ENCODE results near the gene CDHR5.

The CDHR5 gene, protein sequence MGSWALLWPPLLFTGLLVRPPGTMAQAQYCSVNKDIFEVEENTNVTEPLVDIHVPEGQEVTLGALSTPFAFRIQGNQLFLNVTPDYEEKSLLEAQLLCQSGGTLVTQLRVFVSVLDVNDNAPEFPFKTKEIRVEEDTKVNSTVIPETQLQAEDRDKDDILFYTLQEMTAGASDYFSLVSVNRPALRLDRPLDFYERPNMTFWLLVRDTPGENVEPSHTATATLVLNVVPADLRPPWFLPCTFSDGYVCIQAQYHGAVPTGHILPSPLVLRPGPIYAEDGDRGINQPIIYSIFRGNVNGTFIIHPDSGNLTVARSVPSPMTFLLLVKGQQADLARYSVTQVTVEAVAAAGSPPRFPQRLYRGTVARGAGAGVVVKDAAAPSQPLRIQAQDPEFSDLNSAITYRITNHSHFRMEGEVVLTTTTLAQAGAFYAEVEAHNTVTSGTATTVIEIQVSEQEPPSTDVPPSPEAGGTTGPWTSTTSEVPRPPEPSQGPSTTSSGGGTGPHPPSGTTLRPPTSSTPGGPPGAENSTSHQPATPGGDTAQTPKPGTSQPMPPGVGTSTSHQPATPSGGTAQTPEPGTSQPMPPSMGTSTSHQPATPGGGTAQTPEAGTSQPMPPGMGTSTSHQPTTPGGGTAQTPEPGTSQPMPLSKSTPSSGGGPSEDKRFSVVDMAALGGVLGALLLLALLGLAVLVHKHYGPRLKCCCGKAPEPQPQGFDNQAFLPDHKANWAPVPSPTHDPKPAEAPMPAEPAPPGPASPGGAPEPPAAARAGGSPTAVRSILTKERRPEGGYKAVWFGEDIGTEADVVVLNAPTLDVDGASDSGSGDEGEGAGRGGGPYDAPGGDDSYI

DNA sequence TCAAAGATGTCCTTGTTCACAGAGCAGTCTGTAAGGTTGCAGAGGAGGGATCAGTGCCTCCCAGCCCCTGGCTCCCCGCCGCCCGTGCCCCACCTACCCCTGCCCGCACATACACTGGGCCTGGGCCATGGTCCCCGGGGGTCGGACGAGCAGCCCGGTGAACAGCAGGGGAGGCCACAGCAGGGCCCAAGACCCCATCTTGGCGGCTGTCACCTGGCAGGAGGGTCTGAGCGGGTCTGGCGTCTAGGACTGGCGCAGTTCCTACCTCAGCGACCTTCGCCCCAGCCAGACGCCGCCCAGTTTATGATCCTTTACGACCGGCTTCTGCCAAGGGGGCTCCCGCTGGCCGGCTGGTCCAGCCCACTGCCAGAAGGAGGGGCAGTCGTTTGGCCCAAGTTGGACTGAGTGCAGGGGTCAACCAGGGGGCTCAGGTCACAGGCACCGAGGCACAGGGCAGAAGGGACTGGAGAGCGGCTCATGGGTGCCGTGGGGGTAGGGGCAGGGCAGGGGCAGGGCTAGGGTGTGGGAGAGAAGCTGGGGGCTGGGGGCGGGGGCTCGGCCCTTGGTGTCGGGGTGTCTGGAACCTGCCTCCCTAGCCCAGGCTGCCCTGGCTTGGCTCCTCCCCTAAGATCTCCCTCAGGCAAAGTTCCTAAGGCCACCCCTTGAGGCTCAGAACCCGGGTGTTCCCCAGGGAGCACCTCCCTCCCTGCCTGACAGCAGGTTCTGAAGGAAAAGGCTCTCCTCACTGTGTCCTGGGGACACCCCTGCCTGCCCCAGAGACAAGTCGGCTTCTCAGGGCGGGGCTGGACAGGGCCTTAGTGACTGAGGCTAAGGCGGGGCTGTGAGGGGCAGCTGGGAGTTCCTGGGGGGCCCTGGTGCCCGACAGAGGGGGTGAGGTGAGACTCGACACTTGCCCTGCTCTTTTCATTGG is at the start of gene CDHR5:
Gene CDHR5 (minus strand): TSS at position 251 of the 931 bp plus-strand sequence. CDS start 53 bp downstream, at position 198.
- no peak within 1 kb of the TSS for H3K9ac ChIP-seq (ENCODE audit: low read length)
- 0 out of 2 replicates have a peak, but pooled peaks cover 3% of the 10 kb centered on the region for H3K4me1 ChIP-seq (ENCODE audit: control insufficient read depth, insufficient read depth, low read length)
- no peaks in the 10 kb centered on the region for H3K9me3 ChIP-seq (ENCODE audit: control insufficient read depth, insufficient read depth, low read depth, low read length)

DNA sequence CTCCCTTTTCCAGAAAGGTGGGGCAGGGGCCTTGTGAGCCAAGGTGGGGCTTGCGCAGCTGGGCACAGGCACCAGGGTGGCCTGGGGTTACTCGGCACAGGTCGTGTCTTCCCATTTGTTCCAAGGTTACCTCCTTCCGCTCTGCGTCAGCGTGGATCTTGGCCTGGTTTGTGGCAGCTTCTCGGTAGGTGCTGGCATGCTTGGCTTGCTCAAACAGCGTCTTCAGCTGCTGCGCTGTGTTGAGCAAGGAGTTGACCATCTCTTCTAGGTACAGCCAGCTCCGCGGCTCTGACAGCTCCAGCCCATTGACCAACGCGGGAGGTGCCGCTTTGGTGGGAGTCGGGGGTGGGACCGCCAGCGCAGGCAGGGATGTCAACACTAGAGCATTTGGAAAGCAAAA is 49.7 kb upstream of the CDHR5 start:
- H3K4me1 ChIP-seq (ENCODE audit: control insufficient read depth, insufficient read depth, low read length) = no peaks in the 10 kb centered on the region
- H3K4me3 ChIP-seq (ENCODE audit: low read depth, low read length) = no peak overlapping the region
- no peaks in the 10 kb centered on the region for H3K9me3 ChIP-seq (ENCODE audit: control insufficient read depth, insufficient read depth, low read depth, low read length)
- no peak overlapping the region for H3K9ac ChIP-seq (ENCODE audit: low read length)
- no peaks in the 10 kb centered on the region for H3K27me3 ChIP-seq (ENCODE audit: control insufficient read depth, insufficient read depth, low read length)
- no peak overlapping the region for H3K27ac ChIP-seq (ENCODE audit: low read depth, low read length)
- peaks cover 43% of the 10 kb centered on the region for H3K36me3 ChIP-seq (ENCODE audit: control insufficient read depth, insufficient read depth, low read length)

More for the DNA sequence above, at the start of gene CDHR5:
- no peak within 1 kb of the TSS for H3K4me3 ChIP-seq (ENCODE audit: low read depth, low read length)
- H3K27me3 ChIP-seq (ENCODE audit: control insufficient read depth, insufficient read depth, low read length) = peaks cover 5% of the 10 kb centered on the region; the same call in 1 of the 2 replicates
- no peak within 1 kb of the TSS for H3K27ac ChIP-seq (ENCODE audit: low read depth, low read length)
- peaks cover 3% of the 10 kb centered on the region; the same call in 1 of the 2 replicates for H3K36me3 ChIP-seq (ENCODE audit: control insufficient read depth, insufficient read depth, low read length)

DNA sequence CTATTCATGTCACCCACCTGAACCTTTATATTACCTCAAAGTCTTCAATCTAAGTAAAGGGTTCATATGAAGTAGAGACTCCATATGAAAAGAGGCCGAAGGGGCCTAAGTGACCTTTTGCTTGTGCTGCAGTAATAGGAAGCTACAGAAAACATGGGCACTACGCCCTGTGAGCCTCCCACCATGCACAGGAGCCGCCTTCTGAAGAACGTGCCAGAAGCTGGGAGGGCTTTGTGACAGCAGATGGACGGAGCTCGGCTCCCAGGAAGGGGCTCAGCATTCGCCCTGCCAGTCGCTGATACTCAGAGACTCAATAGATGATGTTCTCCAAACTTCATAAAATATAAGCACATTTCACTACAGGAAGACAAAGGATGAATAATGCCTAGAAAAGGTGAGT is 49.1 kb upstream of the CDHR5 start:
- H3K4me1 ChIP-seq (ENCODE audit: control insufficient read depth, insufficient read depth, low read length) = no peaks in the 10 kb centered on the region
- H3K36me3 ChIP-seq (ENCODE audit: control insufficient read depth, insufficient read depth, low read length) = peaks cover 40% of the 10 kb centered on the region
- no peak overlapping the region for H3K27ac ChIP-seq (ENCODE audit: low read depth, low read length)
- H3K27me3 ChIP-seq (ENCODE audit: control insufficient read depth, insufficient read depth, low read length) = no peaks in the 10 kb centered on the region
- no peak overlapping the region for H3K9ac ChIP-seq (ENCODE audit: low read length)
- H3K9me3 ChIP-seq (ENCODE audit: control insufficient read depth, insufficient read depth, low read depth, low read length) = no peaks in the 10 kb centered on the region
- H3K4me3 ChIP-seq (ENCODE audit: low read depth, low read length) = no peak overlapping the region

DNA sequence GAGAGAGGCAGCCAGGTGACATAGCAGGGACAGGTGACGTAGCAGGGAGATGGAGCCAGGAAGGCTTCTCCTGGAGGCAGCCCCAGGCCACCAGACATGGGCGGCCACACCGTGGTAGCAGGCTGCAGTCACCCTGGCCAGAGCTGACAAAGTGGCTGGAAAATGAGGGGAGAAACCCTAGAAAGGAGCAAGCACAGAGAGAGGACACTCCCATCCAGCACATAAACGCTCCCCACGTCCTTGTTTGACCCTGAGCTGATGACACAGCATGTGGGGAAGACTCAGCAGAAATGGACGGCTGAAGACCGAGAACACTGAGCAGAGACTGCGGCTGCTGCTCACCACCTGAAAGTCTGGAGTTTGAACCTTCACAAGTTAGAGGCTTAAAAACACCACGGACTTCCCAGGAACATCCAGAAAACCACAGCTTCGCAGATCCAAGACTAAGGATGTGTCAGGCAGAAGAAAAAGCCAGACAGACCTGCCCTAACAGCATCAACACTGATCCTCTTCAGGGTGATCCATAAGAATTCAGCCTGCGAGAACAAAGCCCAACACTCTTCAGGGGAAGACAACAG is 41.0 kb upstream of the CDHR5 start:
- Histone ChIP-seq H3K4me1 (ENCODE audit: control insufficient read depth, insufficient read depth, low read length) (no peaks in the 10 kb centered on the region), H3K27me3 (ENCODE audit: control insufficient read depth, insufficient read depth, low read length) (no peaks in the 10 kb centered on the region), H3K9ac (ENCODE audit: low read length) (no peak overlapping the region), H3K27ac (ENCODE audit: low read depth, low read length) (no peak overlapping the region), H3K4me3 (ENCODE audit: low read depth, low read length) (no peak overlapping the region), H3K9me3 (ENCODE audit: control insufficient read depth, insufficient read depth, low read depth, low read length) (no peaks in the 10 kb centered on the region), H3K36me3 (ENCODE audit: control insufficient read depth, insufficient read depth, low read length) (peaks cover 30% of the 10 kb centered on the region)

DNA sequence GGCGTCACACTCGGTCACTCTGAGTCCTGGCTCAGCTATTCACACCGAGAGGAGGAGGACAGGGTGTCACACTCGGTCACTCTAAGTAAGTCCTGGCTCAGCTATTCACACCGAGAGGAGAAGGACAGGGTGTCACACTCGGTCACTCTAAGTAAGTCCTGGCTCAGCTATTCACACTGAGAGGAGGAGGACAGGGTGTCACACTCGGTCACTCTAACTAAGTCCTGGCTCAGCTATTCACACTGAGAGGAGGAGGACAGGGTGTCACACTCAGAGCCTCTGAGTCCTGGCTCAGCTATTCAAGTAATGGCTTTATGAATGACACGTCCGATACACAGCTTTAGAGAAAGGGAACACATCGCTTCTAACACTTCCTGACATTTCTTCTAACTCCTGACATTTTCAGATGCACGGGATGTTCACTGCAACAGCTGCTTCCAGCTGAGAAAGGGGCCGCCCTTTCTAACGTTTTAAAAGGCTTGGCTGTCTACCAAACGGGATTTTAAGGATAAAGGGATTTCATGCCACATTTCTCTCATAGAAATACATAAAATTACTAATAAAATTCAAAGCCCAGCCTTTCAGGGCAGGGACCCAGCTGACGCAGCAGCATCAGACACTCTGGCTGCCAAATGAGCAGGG is 40.4 kb upstream of the CDHR5 start:
- H3K9ac ChIP-seq (ENCODE audit: low read length) = no peak overlapping the region
- no peak overlapping the region for H3K27ac ChIP-seq (ENCODE audit: low read depth, low read length)

DNA sequence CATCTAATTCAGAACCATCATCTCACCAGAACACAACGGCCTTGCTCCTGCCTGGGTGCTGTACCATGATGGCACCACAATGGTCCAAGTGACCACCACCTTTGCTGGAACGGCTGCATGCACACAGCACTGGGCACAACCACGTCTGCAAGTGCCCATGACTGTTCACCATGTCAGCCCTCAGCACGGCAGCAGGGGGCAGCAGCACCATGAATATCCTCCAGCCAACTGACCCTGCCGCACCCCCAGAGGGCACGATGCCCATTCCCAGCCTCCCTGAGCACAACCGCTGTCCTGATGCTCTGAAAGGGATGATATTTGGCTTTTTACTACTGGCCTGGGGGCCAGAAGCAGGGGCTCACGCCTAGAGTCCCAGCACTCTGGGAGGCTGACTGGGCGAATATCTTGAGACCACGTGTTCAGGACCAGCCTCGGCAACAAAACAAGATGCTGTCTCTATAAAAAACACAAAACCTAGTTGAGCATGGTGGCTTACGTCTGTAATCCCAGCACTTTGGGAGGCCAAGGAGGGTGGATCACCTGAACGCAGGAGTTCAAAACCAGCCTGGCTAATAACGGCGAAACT is 38.0 kb upstream of the CDHR5 start:
- H3K27ac ChIP-seq (ENCODE audit: low read depth, low read length) = no peak overlapping the region
- no peak overlapping the region for H3K4me3 ChIP-seq (ENCODE audit: low read depth, low read length)
- H3K9me3 ChIP-seq (ENCODE audit: control insufficient read depth, insufficient read depth, low read depth, low read length) = no peaks in the 10 kb centered on the region
- H3K4me1 ChIP-seq (ENCODE audit: control insufficient read depth, insufficient read depth, low read length) = no peaks in the 10 kb centered on the region
- peaks cover 47% of the 10 kb centered on the region for H3K36me3 ChIP-seq (ENCODE audit: control insufficient read depth, insufficient read depth, low read length)
- H3K9ac ChIP-seq (ENCODE audit: low read length) = no peak overlapping the region
- H3K27me3 ChIP-seq (ENCODE audit: control insufficient read depth, insufficient read depth, low read length) = no peaks in the 10 kb centered on the region

More for the DNA sequence above, 40.4 kb upstream of the CDHR5 start:
- no peaks in the 10 kb centered on the region for H3K4me1 ChIP-seq (ENCODE audit: control insufficient read depth, insufficient read depth, low read length)
- no peaks in the 10 kb centered on the region for H3K27me3 ChIP-seq (ENCODE audit: control insufficient read depth, insufficient read depth, low read length)
- H3K4me3 ChIP-seq (ENCODE audit: low read depth, low read length) = no peak overlapping the region
- peaks cover 36% of the 10 kb centered on the region for H3K36me3 ChIP-seq (ENCODE audit: control insufficient read depth, insufficient read depth, low read length)
- no peaks in the 10 kb centered on the region for H3K9me3 ChIP-seq (ENCODE audit: control insufficient read depth, insufficient read depth, low read depth, low read length)

DNA sequence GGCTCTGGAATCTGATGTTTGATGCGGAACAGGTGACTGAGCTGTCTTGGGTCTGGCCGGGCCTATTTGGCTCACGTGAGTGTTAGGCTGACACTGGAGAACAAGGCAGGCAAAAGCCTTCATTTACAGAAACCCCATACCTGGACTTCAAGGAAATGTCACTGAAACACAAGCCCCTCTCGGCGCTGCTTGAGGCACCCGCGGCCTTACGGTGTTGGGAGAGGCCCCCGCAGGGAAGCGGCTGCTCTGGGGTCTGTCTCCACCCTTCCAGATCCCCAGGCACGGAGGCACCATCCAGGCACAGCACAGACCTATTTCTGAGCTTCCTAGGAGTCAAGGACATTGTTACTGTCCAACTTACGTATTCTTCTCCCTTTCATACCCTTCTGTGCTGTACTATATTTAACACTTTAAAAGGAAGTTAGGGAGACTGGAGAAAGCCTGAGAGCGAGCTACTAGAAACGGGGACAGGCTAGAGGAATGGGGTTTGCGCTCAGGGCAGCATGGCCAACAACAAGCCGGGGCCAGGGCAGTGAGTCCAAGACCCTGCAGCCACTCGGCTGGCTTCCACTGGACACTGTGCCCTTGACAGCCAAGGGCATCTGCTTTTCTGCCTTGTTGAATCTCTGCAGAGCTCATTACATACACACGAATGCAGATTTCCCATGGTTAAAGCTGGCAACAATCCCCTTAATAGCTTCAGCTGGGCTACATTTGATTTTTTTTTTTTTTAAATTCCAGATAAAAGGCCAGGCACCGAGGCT is 36.1 kb upstream of the CDHR5 start:
- Histone ChIP-seq H3K36me3 (ENCODE audit: control insufficient read depth, insufficient read depth, low read length) (peaks cover 42% of the 10 kb centered on the region), H3K27ac (ENCODE audit: low read depth, low read length) (no peak overlapping the region), H3K9ac (ENCODE audit: low read length) (no peak overlapping the region)

DNA sequence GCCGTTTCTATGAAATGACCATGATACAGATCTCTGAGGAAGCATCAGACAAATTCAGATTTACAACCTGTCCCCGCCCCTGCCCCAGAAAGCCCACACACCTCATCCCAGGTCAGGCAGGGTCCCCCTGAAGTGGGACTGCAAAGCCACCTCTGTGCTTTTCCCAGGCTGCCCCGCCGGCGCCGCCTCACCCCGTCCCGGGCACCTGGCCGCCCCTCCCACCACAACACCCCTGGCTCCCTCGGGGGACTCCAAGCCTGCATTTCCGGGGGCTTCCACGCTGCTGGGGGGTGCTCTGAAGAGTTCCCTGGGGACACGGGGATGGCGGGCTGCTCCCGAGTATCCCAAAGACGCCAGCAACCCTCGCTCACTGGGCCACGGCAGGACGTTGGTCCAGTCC is 35.5 kb upstream of the CDHR5 start:
- peaks cover 37% of the 10 kb centered on the region for H3K36me3 ChIP-seq (ENCODE audit: control insufficient read depth, insufficient read depth, low read length)
- no peaks in the 10 kb centered on the region for H3K9me3 ChIP-seq (ENCODE audit: control insufficient read depth, insufficient read depth, low read depth, low read length)
- H3K9ac ChIP-seq (ENCODE audit: low read length) = no peak overlapping the region
- no peaks in the 10 kb centered on the region for H3K27me3 ChIP-seq (ENCODE audit: control insufficient read depth, insufficient read depth, low read length)
- no peaks in the 10 kb centered on the region for H3K4me1 ChIP-seq (ENCODE audit: control insufficient read depth, insufficient read depth, low read length)
- no peak overlapping the region for H3K27ac ChIP-seq (ENCODE audit: low read depth, low read length)
- no peak overlapping the region for H3K4me3 ChIP-seq (ENCODE audit: low read depth, low read length)

More for the DNA sequence above, 36.1 kb upstream of the CDHR5 start:
- H3K4me3 ChIP-seq (ENCODE audit: low read depth, low read length) = no peak overlapping the region
- no peaks in the 10 kb centered on the region for H3K27me3 ChIP-seq (ENCODE audit: control insufficient read depth, insufficient read depth, low read length)
- H3K9me3 ChIP-seq (ENCODE audit: control insufficient read depth, insufficient read depth, low read depth, low read length) = no peaks in the 10 kb centered on the region
- H3K4me1 ChIP-seq (ENCODE audit: control insufficient read depth, insufficient read depth, low read length) = no peaks in the 10 kb centered on the region

DNA sequence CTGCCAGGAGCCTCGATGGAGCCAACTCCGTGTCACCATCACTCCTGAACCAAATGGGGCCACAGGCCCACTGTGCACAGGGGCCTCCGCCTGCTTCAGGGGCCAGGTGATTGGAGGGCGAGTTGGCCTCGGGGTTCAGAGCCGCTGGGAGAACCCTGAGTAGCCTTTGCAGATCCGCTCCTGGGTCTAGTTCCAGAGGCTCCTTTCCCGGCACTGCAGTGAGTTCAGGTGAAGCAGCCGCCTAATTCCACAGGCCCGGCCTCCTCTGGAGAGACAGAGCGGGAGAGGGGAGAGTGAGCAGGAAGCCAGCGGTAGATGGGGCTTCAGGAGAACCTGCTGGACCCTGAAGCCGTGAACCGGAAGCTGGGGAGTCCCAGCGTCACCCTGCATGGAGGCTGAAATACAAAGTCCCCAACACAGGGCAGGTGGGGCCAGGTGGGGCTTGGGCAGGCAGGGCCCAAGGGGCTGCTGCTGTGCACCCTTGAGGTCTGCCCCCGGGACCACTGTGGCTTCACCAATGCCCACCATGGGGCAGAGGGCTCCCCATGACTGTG is 34.9 kb upstream of the CDHR5 start:
- Histone ChIP-seq H3K4me1 (ENCODE audit: control insufficient read depth, insufficient read depth, low read length) (no peaks in the 10 kb centered on the region), H3K9me3 (ENCODE audit: control insufficient read depth, insufficient read depth, low read depth, low read length) (no peaks in the 10 kb centered on the region), H3K4me3 (ENCODE audit: low read depth, low read length) (no peak overlapping the region), H3K9ac (ENCODE audit: low read length) (no peak overlapping the region), H3K36me3 (ENCODE audit: control insufficient read depth, insufficient read depth, low read length) (peaks cover 37% of the 10 kb centered on the region), H3K27me3 (ENCODE audit: control insufficient read depth, insufficient read depth, low read length) (no peaks in the 10 kb centered on the region), H3K27ac (ENCODE audit: low read depth, low read length) (no peak overlapping the region)
